Memory B cell (primary cell): ENCODE results near the gene SLC43A2.

Experiments
- ATAC-seq: fragments of 150-1000 bp; cut with Tn5 transposase; 2 replicates; pipeline ENCODE4 v1.10.0; 2021; ENCODE audit warnings: low read depth, mild to moderate bottlenecking, moderate library complexity
- DNase-seq, 2 donors: peaks; one replicate each; pipeline ENCODE4 v3.0.0; 2022; ENCODE audit warnings: low spot score in 2 of 2
- H3K27ac Mint-ChIP-seq: one replicate; pipeline ENCODE4 v1.8.0; 2022; ENCODE audit warnings: mild to moderate bottlenecking, moderate library complexity, mixed read lengths
- H3K27me3 Mint-ChIP-seq: one replicate; pipeline ENCODE4 v1.8.0; 2022; ENCODE audit warnings: mixed read lengths
- H3K36me3 Mint-ChIP-seq: one replicate; pipeline ENCODE4 v1.8.0; 2022; ENCODE audit warnings: mild to moderate bottlenecking, mixed read lengths
- H3K4me1 Mint-ChIP-seq: one replicate; pipeline ENCODE4 v1.8.0; 2022; ENCODE audit warnings: mixed read lengths
- H3K4me3 Mint-ChIP-seq: one replicate; pipeline ENCODE4 v1.8.0; 2022; ENCODE audit warnings: mild to moderate bottlenecking, moderate library complexity, mixed read lengths
- H3K9me3 Mint-ChIP-seq: one replicate; pipeline ENCODE4 v1.8.0; 2022; ENCODE audit warnings: mixed read lengths

The SLC43A2 gene

DNA sequence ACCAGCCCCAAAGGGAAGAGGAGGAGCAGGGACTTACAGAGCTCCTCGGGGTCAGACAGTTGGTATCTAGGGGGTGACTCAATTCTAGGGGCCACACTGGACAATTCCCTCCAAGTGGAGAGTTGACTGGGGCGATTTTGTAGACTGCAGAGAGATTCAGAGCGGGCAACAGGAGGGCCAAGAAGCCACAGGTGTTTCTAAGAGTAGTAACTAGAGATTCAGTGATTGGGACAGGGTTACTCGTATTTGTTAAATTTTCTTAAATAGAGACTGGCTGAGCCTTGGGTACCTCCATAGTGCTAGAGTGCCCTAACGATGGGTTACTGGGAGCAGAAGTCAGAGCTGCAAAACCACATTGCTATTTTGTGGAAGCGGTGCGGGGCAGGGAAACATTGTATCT, 109.0 kb downstream of the SLC43A2 start:
- Mint-ChIP-seq H3K36me3 (peaks cover 8% of the 10 kb centered on the region), H3K4me1 (peaks cover 8% of the 10 kb centered on the region), H3K27ac (no peak overlapping the region)

More for the DNA sequence above, 109.0 kb downstream of the SLC43A2 start:
- Mint-ChIP-seq H3K27me3 (no peaks in the 10 kb centered on the region), H3K4me3 (no peak overlapping the region), H3K9me3 (no peaks in the 10 kb centered on the region)
- no peak for DNase-seq
- no peak for ATAC-seq
